Measurements from ENCODE around the gene FNBP1L. TPM values are rescaled to one million over a fixed set of nuclear protein-coding genes. Genes with fewer than 3 reads are reported as not detected.

The FNBP1L gene
- total RNA-seq, 2 donors from 2014 or later, result 12.2 to 13.2 TPM

DNA sequence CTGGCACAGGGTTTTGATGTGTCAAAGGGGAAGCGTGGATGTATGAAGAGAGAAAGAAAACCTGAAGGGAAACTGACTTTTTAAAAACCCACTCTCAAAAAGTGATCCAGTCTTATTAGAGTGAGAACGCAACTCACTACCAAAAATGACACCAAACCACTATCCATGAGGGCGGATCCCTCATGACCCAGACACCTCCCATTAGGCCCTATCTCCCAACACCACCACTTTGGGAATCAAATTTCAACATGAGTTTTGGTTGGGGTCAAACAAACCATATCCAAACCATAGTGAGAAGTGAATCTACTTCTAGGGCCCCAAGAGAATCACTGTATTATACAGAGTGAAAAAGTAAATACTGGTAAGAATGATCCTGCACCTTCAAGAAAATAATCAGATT is 53.5 kb downstream of the FNBP1L start:
- no peak for ATAC-seq (ENCODE audit: insufficient number of reproducible peaks, low FRiP score, low read depth)

DNA sequence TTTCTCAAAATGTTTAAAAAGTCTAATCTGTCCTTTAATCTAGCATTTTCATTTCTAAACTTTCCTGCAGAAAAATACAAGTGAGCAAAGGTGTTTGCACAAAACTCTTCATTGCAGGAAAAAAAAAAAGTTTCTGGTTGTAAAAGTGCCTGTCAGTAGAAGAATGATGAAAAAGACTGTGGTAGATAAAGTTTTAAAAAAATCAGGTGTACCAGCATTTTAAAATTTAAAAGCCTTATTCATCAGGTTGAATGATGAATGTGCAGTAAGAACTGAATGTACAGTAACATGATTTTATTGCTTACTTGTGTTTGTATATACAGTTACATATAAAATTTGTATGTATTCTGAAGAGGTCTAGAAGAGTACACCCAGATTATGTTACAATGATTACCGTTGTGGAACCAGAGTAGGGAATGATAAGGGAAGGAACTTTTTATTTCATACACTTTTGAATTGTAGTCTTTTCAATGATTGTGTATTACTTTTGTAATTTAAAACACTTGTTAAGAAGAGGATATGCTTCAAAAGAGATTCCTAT is 54.0 kb downstream of the FNBP1L start:
- Histone ChIP-seq H3K27me3 (replicated peaks; ENCODE audit: insufficient read depth) (no peaks in the 10 kb centered on the region), H3K36me3 (no peaks in the 10 kb centered on the region), H3K9me3 (no peaks in the 10 kb centered on the region), H3K4me3 (no peak overlapping the region), H3K4me1 (ENCODE audit: control insufficient read depth in 1 of 2, low read depth in 2 of 2) (no peaks in the 10 kb centered on the region), H3K27ac (no peak overlapping the region)
- TF ChIP-seq, protein P1, sequence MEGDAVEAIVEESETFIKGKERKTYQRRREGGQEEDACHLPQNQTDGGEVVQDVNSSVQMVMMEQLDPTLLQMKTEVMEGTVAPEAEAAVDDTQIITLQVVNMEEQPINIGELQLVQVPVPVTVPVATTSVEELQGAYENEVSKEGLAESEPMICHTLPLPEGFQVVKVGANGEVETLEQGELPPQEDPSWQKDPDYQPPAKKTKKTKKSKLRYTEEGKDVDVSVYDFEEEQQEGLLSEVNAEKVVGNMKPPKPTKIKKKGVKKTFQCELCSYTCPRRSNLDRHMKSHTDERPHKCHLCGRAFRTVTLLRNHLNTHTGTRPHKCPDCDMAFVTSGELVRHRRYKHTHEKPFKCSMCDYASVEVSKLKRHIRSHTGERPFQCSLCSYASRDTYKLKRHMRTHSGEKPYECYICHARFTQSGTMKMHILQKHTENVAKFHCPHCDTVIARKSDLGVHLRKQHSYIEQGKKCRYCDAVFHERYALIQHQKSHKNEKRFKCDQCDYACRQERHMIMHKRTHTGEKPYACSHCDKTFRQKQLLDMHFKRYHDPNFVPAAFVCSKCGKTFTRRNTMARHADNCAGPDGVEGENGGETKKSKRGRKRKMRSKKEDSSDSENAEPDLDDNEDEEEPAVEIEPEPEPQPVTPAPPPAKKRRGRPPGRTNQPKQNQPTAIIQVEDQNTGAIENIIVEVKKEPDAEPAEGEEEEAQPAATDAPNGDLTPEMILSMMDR (IDR thresholded peaks at IDR 0.05), result no peak
- DNase-seq (ENCODE audit: low spot score) (no peak), ATAC-seq (ENCODE audit: insufficient number of reproducible peaks, low FRiP score, low read depth) (no peak)

More for the DNA sequence above, 53.5 kb downstream of the FNBP1L start:
- TF ChIP-seq, protein P1 (IDR thresholded peaks at IDR 0.05), result no peak
- Histone ChIP-seq H3K27me3 (replicated peaks; ENCODE audit: insufficient read depth) (no peaks in the 10 kb centered on the region), H3K4me3 (no peak overlapping the region), H3K9me3 (no peaks in the 10 kb centered on the region), H3K27ac (no peak overlapping the region), H3K4me1 (ENCODE audit: control insufficient read depth in 1 of 2, low read depth in 2 of 2) (no peaks in the 10 kb centered on the region), H3K36me3 (no peaks in the 10 kb centered on the region)
- DNase-seq (ENCODE audit: low spot score), result no peak

DNA sequence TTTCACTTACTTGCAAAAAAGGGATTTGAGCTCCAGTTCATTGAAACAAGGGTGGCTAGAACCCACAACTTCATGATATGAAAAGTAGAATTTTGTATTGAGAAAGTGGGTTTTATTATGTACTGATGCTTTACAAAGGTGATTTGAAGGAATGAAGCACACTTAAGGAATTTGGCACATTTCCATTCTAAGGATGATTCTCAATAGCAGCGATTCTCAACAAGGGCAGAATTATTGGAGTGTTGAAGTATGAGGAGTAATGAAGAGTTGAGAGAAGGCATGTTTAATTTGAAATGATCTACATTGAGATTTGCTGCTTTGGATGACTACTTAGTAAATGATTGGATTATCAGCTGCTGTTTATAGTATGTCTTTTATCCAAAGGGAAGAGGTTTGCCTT is 54.7 kb downstream of the FNBP1L start:
- H3K27ac ChIP-seq, result no peak overlapping the region
- H3K36me3 ChIP-seq, result no peaks in the 10 kb centered on the region
- H3K4me3 ChIP-seq, result no peak overlapping the region
- TF ChIP-seq, protein P1 (IDR thresholded peaks at IDR 0.05), result no peak
- no peaks in the 10 kb centered on the region for H3K9me3 ChIP-seq
- DNase-seq (ENCODE audit: low spot score), result no peak
- H3K4me1 ChIP-seq (ENCODE audit: control insufficient read depth in 1 of 2, low read depth in 2 of 2), result no peaks in the 10 kb centered on the region
- ATAC-seq (ENCODE audit: insufficient number of reproducible peaks, low FRiP score, low read depth), result no peak
- H3K27me3 ChIP-seq (replicated peaks; ENCODE audit: insufficient read depth), result no peaks in the 10 kb centered on the region

DNA sequence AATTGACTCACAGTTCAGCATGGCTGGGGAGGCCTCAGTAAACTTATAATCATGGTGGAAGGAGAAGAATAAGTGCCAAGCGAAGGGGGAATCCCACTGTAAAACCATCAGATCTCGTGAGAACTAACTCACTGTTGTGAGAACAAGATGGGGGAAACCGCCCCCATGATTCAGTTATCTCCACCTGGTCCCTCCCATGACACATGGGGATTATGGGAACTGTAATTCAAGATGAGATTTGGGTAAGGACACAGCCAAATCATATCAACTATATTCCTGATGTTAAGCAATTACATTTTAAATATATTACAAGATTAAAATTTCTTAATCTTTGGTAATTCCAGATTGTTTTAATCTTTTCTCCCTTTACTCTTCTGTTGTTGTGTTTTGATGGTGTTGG is 55.2 kb downstream of the FNBP1L start:
- no peak for DNase-seq (ENCODE audit: low spot score)

DNA sequence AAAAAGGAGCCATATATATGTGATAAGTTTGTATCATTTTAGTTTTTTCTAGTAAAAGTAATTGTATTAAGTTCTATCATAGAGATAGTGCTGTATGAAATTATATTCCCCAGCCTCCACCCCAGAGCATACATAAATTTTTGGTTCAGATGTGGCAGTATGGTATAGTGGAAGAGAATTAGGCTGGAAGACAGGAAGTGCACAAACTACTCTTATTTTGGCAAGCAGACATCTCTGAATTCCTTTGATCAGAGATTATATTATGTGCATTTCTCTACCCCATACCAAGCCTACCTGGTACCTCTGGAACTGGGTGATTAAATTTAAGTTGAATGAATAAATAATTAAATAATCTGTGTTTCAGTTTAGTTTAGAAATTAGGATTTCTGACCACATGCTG is 55.9 kb downstream of the FNBP1L start:
- TF ChIP-seq, protein P1 (IDR thresholded peaks at IDR 0.05), result no peak
- DNase-seq (ENCODE audit: low spot score) (no peak), ATAC-seq (ENCODE audit: insufficient number of reproducible peaks, low FRiP score, low read depth) (no peak)
- H3K27ac ChIP-seq, result no peak overlapping the region
- H3K4me3 ChIP-seq, result no peak overlapping the region
- no peaks in the 10 kb centered on the region for H3K36me3 ChIP-seq
- no peaks in the 10 kb centered on the region for H3K9me3 ChIP-seq
- no peaks in the 10 kb centered on the region for H3K27me3 ChIP-seq (replicated peaks; ENCODE audit: insufficient read depth)
- H3K4me1 ChIP-seq (ENCODE audit: control insufficient read depth in 1 of 2, low read depth in 2 of 2), result no peaks in the 10 kb centered on the region

More for the DNA sequence above, 55.2 kb downstream of the FNBP1L start:
- H3K4me3 ChIP-seq, result no peak overlapping the region
- H3K27ac ChIP-seq, result no peak overlapping the region
- TF ChIP-seq, protein P1 (IDR thresholded peaks at IDR 0.05), result no peak
- no peaks in the 10 kb centered on the region for H3K9me3 ChIP-seq
- no peaks in the 10 kb centered on the region for H3K27me3 ChIP-seq (replicated peaks; ENCODE audit: insufficient read depth)
- no peaks in the 10 kb centered on the region for H3K4me1 ChIP-seq (ENCODE audit: control insufficient read depth in 1 of 2, low read depth in 2 of 2)
- ATAC-seq (ENCODE audit: insufficient number of reproducible peaks, low FRiP score, low read depth), result no peak
- H3K36me3 ChIP-seq, result no peaks in the 10 kb centered on the region
